HG03354 (cell line): ENCODE data around the gene TOM1L2.
"Not testable (repeated sequence)": the region's sequence is repeated elsewhere in the genome, so short reads cannot be mapped to it uniquely, and the experiment has no call there.

Experiments
- ATAC-seq: cut with Tn5 transposase; IDR thresholded peaks from one replicate; pipeline ENCODE4 v1.9.1; 2021; ENCODE audit warnings: mild to moderate bottlenecking; ENCODE audit not compliant: unreplicated experiment, poor library complexity, severe bottlenecking

Gene TOM1L2

DNA sequence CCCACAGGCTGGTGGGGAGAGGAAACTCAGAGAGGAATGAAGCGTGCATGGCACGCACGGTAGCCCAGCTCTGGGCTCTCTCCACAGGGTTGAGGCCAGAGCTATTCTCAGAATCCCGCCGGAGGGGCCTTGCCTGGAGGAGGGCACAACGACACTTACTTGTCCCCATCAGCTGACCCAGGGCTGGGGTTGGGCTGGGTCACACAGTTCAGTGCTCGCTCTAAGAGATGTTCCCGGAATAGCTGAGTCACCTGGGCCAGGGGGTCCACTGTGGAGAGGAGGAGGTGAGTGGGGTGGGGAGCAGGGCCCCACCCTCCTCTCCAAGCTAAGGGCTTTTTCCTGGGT, 157.2 kb downstream of the TOM1L2 start:
- no peak for ATAC-seq

GRCh38 chr17:17814162-17815061, 157.8 kb downstream of the TOM1L2 start:
- no peak for ATAC-seq

- no peak for ATAC-seq
Observed at GRCh38 chr17:17813725-17814095, 158.5 kb downstream of the TOM1L2 start.

GRCh38 chr17:17813055-17813724, 159.0 kb downstream of the TOM1L2 start:
- ATAC-seq, result no peak

GRCh38 chr17:17812211-17813054, 159.8 kb downstream of the TOM1L2 start:
- no peak for ATAC-seq

GRCh38 chr17:17811381-17812210, 160.6 kb downstream of the TOM1L2 start:
- no peak for ATAC-seq

DNA sequence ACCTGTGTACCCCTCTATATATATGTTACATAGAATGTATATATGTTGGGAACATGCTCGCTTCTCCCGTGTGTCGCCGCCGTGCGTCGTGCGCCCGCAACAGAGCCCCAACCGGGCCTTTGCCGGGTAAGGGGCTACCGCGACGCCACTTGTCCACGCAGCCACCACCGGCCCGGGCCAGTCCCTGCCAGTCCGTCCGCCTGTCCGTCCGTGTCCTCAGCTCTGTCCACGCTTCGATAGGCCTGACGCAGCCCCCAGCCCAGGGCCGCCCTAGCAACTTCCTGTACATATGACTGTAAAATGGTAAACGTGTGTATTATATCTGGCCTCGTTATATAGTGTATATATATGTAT, 161.3 kb downstream of the TOM1L2 start:
- no peak for ATAC-seq

DNA sequence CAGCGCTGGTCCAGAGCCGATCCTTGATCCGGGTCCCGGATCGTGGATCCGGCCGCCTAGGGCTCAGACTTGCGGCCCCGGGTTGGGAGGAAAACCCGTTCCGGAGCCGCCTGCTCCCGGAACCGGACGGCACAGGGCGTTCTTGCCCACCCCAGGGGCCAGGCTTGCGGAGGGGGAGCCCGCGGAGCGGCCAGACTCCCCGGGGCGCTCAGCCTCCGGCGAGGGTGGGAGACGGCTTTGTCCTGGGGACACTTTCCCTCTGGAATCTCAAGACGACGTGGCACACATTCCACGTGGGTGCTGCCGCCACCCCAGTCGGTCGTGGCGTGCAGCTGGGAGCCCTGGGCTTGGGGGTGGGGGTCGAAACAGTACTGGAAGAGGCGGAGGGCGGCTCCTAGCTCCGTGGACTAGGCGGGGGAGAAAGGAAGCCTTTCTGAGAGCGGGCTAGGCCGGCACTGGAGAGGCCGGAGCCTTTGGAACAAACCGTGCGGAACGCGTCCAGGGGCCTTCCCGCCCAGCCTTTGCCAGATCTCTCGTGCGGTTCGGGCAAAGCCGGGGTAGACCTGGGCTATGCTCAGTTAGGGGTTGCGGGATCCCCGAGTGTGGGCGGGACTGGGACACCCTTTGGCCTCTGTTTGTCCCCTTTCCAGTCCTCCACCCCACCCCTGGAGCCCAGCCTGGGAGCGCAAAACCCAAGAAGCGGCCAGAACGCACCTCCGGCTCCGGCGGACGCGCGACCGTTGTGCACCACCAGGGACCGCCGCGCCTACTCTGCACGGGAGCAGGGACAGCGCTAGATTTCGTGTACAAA, 161.9 kb downstream of the TOM1L2 start:
- ATAC-seq, result no peak

DNA sequence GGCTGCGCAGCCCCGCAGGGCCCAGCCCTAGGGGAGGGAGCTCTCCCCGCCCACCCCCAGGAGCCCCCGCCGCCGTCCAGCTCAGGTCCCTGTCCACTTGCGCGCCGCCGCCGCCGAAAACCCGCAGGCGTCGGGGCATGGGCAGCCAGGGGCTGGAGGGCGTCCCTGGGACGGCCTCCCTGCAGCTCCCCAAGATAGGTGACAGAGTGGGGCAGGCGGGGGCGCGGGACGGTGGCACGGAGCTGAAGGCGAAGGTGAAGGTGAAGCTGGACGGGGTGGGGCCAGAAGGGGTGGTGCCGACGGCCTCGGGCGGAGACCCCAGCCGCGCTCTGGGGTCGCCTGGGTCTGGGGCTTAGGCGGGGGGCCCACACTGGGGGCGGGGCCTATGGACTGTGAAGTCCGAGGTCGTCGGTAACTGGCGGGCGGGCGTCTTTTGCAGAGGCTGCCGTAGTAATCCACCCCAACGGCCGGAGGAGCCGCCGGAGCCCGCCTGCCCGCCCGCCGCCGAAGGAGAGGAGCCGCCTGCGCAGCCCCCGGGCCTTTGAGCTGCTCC, 162.6 kb downstream of the TOM1L2 start:
- no peak for ATAC-seq

- ATAC-seq, result no peak
Observed at GRCh38 chr17:17808706-17809432, 163.3 kb downstream of the TOM1L2 start.

GRCh38 chr17:17808200-17808599, 164.0 kb downstream of the TOM1L2 start:
- ATAC-seq, result not testable (repeated sequence)

GRCh38 chr17:17807440-17807839, 164.8 kb downstream of the TOM1L2 start:
- ATAC-seq, result no peak

DNA sequence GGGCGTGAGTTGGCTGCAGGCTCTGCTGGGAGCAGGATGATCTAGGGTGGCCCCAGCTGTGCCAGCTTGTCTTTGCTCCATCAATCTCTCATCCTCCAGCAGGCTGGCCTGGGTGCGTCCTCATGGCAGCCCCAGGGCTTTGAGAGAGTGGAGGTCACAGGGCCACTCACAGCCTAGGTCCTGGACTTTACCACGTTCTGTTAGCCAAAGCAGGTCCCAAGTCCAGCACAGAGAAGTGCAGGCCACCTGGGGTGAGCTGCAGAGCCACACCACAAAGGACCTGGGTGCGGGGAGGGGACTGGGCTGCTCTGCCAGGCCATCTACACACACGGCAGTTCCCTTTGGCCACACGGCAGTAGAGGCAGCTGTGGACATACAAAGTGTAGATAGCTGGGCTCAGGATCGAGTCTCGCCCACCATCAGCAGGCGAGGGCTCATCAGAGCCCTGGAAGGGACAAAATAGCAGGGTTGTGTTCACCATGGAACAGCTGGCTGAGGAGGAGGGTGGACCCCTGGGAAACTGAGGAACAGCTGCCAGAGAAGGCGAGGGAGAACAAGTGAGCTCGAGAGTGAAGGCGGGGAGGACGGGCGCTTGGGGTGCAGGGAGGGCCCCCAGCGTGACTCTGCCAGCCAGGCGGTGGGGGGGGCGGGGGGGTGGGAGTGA, 165.5 kb downstream of the TOM1L2 start:
- ATAC-seq, result no peak

GRCh38 chr17:17806035-17806434, 166.2 kb downstream of the TOM1L2 start:
- ATAC-seq, result no peak

DNA sequence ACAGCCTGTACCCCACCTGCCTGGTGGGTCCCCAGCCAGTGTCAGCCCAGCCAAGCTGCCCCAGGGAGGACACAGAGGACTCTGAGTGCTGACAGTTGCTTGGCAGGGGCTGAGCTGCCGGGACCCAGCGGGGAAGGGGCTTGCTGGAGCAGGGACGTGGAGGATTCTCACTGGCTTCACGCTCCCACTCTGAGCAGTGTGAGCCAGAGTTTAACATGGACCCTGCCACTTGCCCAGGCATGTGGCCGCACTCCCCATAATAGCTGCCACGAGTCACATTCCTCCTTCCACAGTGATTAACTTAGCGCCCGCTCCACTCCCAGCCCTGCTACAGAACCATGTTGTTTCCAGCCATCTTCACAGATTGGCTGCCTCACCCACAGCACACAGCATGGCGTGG, 166.6 kb downstream of the TOM1L2 start:
- no peak for ATAC-seq

DNA sequence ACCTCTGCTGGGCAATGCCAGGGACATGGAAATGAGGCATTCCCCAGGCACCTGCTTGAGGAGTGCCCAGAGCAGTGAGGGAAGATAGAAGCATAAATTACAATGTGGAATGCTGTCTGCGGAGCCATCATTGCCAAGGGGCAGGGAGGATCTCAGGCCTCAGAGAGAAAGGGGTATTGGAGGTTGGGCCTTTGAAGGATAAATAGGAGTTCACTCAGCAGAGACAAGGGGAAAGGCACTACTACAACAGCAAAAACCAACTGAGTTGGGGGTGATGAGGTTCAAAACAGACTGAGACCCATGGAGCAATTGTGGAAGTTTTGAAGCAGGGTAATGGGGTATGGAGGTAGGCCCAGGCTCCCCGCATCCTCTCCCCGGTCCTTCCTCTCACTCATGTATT, 168.2 kb downstream of the TOM1L2 start:
- no peak for ATAC-seq

DNA sequence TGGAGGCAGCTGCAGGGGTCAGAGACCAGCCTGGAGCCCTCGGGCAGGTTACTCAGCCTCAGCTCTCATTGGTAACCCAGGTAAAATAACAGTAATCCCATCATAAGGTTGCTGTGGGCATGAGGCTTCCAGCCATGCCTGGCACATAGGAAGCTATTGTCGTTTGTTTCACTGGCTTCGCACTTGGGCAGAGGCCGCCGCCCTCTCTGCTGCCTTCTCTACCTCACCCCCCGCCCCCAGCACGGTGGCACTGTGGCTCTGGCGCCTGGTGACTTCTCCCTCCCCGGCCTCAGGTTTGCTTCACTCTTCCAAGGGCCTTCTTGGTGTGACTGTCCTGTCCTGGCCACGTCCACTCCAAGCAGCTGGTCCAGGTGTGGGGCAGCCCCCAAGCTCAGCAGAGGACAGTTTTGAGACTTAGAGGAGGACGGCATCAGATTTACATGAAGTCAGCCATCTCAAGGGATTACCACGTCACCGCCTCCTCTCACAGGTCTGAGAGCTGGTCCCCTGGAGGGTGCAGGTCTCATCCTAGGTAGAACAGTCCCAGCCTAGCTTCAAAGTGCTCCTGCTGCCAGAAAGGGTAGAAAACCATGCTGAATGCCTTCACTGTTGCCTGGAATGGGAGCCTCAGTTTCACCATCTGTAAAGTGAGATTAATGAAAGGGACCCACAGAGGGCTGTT, 170.3 kb downstream of the TOM1L2 start:
- no peak for ATAC-seq
